ENCODE measurements around the gene EIF3J. TPM values are rescaled to one million over a fixed set of nuclear protein-coding genes. Genes with fewer than 3 reads are reported as not detected.
A peak's percentile ranks its signal among the peaks of the same experiment; 100 is the strongest.
"Not testable (repeated sequence)": the region's sequence is repeated elsewhere in the genome, so short reads cannot be mapped to it uniquely, and the experiment has no call there.

Gene EIF3J
- total and polyA plus RNA-seq, 2 donors from 2014 or later: 49.8 to 69.1 TPM

DNA sequence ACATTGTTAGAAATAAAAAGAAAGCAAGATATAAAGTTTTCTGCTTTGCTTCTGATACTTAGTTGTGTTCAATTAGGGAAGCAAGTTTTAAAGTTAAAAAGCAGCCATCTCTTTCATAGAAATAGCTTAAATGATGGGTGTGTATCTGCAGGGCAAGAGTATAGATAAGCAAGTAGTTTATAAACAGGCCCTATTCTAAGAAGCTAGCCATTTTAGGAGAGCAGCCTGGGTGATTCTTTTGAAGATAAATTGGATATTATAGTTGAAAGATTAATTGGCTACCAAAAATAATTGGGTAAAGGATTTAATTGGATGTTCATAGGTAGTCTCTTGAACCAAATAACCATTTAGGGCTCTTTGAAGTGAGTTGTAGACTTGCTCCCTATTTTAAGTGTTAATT, 5.6 kb downstream of the EIF3J start:
- H3K27me3 ChIP-seq (ENCODE audit: control insufficient read depth, insufficient read depth, low read length): no peaks in the 10 kb centered on the region
- H3K27ac ChIP-seq (ENCODE audit: low read depth in 2 of 2, low read length in 2 of 2): no peak overlapping the region
- no peak for TF ChIP-seq CTCF (IDR thresholded peaks at IDR 0.05; ENCODE audit: borderline replicate concordance, extremely low read depth, insufficient read depth)
- H3K4me1 ChIP-seq (ENCODE audit: control insufficient read depth in 2 of 3, insufficient read depth in 2 of 3, low read depth in 1 of 3, low read length in 3 of 3): peaks cover 0 to 13% (median 6%) of the 10 kb centered on the region in 3 donors
- FAIRE-seq (no peak), DNase-seq (no peak)
- no peak overlapping the region for H3K4me3 ChIP-seq (ENCODE audit: low read length in 3 of 3)
- H3K36me3 ChIP-seq (ENCODE audit: control insufficient read depth in 2 of 3, insufficient read depth in 3 of 3, low read length in 3 of 3): no peaks in the 10 kb centered on the region
- no peaks in the 10 kb centered on the region for H3K9me3 ChIP-seq (ENCODE audit: control insufficient read depth in 2 of 3, insufficient read depth in 1 of 3, low read length in 3 of 3)
- no peak overlapping the region for H3K9ac ChIP-seq (ENCODE audit: low read length in 3 of 3)
- intact Hi-C loops (cut with DNase I): no loop called here

- DNase-seq; FAIRE-seq; H3K27ac ChIP-seq (ENCODE audit: low read depth in 2 of 2, low read length in 2 of 2); H3K27me3 ChIP-seq (ENCODE audit: control insufficient read depth, insufficient read depth, low read length); H3K9ac ChIP-seq (ENCODE audit: low read length in 3 of 3); H3K36me3 ChIP-seq (ENCODE audit: control insufficient read depth in 2 of 3, insufficient read depth in 3 of 3, low read length in 3 of 3); H3K4me3 ChIP-seq (ENCODE audit: low read length in 3 of 3); H3K4me1 ChIP-seq (ENCODE audit: control insufficient read depth in 2 of 3, insufficient read depth in 2 of 3, low read depth in 1 of 3, low read length in 3 of 3); H3K9me3 ChIP-seq (ENCODE audit: control insufficient read depth in 2 of 3, insufficient read depth in 1 of 3, low read length in 3 of 3); intact Hi-C loops (cut with DNase I): not testable (repeated sequence)
Measured at GRCh38 chr15:44544745-44545144, 7.8 kb downstream of the EIF3J start.

DNA sequence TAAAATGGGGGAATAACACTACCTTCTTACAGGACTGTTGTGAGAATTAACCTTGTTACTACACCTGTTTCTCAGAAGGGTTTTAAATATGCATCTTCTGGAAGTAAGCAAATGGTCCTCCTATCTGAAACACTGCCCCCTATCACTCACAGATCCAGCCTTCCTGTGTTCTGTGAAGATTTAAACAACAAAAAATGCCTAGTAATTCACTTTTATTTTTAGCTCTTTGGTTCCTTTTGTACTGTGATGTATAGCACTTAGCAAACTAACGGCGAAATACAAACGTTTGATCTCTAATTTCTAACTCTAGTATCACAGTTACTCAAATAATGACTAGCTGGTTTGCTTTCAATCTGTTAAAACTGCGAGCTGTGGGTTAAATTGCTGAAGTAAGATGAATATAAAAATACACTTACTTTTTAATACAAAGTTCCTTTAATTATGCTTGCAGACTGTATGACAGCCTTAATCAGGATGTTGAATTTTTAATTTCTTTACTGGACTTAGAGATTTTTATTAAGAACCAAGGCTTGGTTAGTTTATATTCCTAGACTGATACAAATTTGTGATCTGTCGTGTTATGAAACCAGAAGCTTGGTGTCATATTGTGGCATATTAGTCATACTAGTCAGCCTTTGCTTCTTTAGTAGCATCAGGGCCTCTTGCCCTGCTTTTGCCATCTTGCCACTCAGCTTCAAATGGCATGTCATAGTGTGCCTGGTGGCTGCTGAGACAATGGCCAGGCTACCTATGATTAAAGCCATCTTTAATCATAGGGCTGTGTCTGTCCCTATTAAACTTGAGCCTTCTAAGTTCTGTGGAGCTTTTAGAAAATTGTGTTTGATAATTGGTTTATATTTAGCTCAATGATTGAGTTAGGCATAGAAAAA, 9.2 kb downstream of the EIF3J start:
- H3K9me3 ChIP-seq (ENCODE audit: control insufficient read depth in 2 of 3, insufficient read depth in 1 of 3, low read length in 3 of 3): no peaks in the 10 kb centered on the region
- H3K9ac ChIP-seq (ENCODE audit: low read length in 3 of 3): no peak overlapping the region
- H3K27me3 ChIP-seq (ENCODE audit: control insufficient read depth, insufficient read depth, low read length): no peaks in the 10 kb centered on the region
- no peak overlapping the region for H3K4me3 ChIP-seq (ENCODE audit: low read length in 3 of 3)
- H3K36me3 ChIP-seq (ENCODE audit: control insufficient read depth in 2 of 3, insufficient read depth in 3 of 3, low read length in 3 of 3): no peaks in the 10 kb centered on the region
- FAIRE-seq: no peak
- H3K4me1 ChIP-seq (ENCODE audit: control insufficient read depth in 2 of 3, insufficient read depth in 2 of 3, low read depth in 1 of 3, low read length in 3 of 3): peaks cover 0 to 6% (median 3%) of the 10 kb centered on the region in 3 donors
- H3K27ac ChIP-seq (ENCODE audit: low read depth in 2 of 2, low read length in 2 of 2): no peak overlapping the region
- intact Hi-C loops (cut with DNase I): no loop called here
- peak in 1 of 5 donors; percentile 10 for DNase-seq
- TF ChIP-seq CTCF (IDR thresholded peaks at IDR 0.05; ENCODE audit: borderline replicate concordance, extremely low read depth, insufficient read depth): peak; percentile 14

- H3K4me3 ChIP-seq (ENCODE audit: low read length in 3 of 3); H3K27me3 ChIP-seq (ENCODE audit: control insufficient read depth, insufficient read depth, low read length); H3K4me1 ChIP-seq (ENCODE audit: control insufficient read depth in 2 of 3, insufficient read depth in 2 of 3, low read depth in 1 of 3, low read length in 3 of 3); H3K36me3 ChIP-seq (ENCODE audit: control insufficient read depth in 2 of 3, insufficient read depth in 3 of 3, low read length in 3 of 3); intact Hi-C loops (cut with DNase I); H3K9ac ChIP-seq (ENCODE audit: low read length in 3 of 3); FAIRE-seq; H3K9me3 ChIP-seq (ENCODE audit: control insufficient read depth in 2 of 3, insufficient read depth in 1 of 3, low read length in 3 of 3); H3K27ac ChIP-seq (ENCODE audit: low read depth in 2 of 2, low read length in 2 of 2); DNase-seq: not testable (repeated sequence)
Measured at GRCh38 chr15:44549152-44549551, 12.2 kb downstream of the EIF3J start.
